ENCODE data around the gene BIRC6. TPM values are rescaled to one million over a fixed set of nuclear protein-coding genes. Genes with fewer than 3 reads are reported as not detected.

The BIRC6 gene
- polyA plus RNA-seq, 3 donors, result 11.5 to 32.6 (median 12.9) TPM

- intact Hi-C loops (cut with micrococcal nuclease), result no loop called here
- Histone ChIP-seq H3K9me3 (replicated peaks in 1 of 2; ENCODE audit: control insufficient read depth in 1 of 2, insufficient read depth in 1 of 2, low read length in 2 of 2) (no peaks in the 10 kb centered on the region), H3K4me2 (replicated peaks; ENCODE audit: extremely low read depth, low read length, poor library complexity, severe bottlenecking) (no peak overlapping the region), H4K20me1 (ENCODE audit: insufficient read depth, low read length) (peaks cover 4% of the 10 kb centered on the region), H3K79me2 (ENCODE audit: insufficient read depth, low read length) (peaks cover 7% of the 10 kb centered on the region), H3K4me1 (ENCODE audit: control insufficient read depth in 1 of 2, insufficient read depth in 2 of 2, low read length in 2 of 2) (peaks cover 7 to 8% of the 10 kb centered on the region in 2 donors), H2AFZ (ENCODE audit: insufficient read depth, low read depth, low read length, poor library complexity, severe bottlenecking) (no peak overlapping the region), H3K27ac (ENCODE audit: low read depth in 1 of 2, low read length in 2 of 2) (peak overlapping the region in 1 of 2 donors; percentile 51), H3K4me3 (replicated peaks in 1 of 3; ENCODE audit: low read depth in 2 of 3, low read length in 3 of 3) (no peak overlapping the region), H3K9ac (ENCODE audit: insufficient read depth, low read length, poor library complexity, severe bottlenecking) (no peak overlapping the region), H3K27me3 (ENCODE audit: control insufficient read depth in 2 of 2, insufficient read depth in 2 of 2, low read length in 2 of 2) (no peaks in the 10 kb centered on the region), H3K36me3 (replicated peaks in 1 of 2; ENCODE audit: control insufficient read depth in 1 of 2, insufficient read depth in 2 of 2, low read length in 2 of 2) (peaks cover 73 to 89% of the 10 kb centered on the region in 2 donors)
- Mint-ChIP-seq H3K27me3 (ENCODE audit: low read depth in 3 of 3) (peaks cover 0 to 2% (median 0%) of the 10 kb centered on the region in 3 donors), H3K4me1 (peaks cover 8% of the 10 kb centered on the region), H3K27ac (peak overlapping the region in 4 of 7 donors; percentile 20 to 48 (median 38)), H3K36me3 (peaks cover 61 to 90% of the 10 kb centered on the region in 2 donors), H3K9me3 (no peaks in the 10 kb centered on the region), H3K4me3 (no peak overlapping the region)
- peak in 1 of 3 donors; percentile 17 for DNase-seq
- no peak for TF ChIP-seq CTCF (IDR thresholded peaks at IDR 0.05)
- 100% methylated on average over 1 of the region's 1 CpG for WGBS (ENCODE audit: insufficient coverage)
Observed at GRCh38 chr2:32506446-32506845, 149.6 kb downstream of the BIRC6 start.

DNA sequence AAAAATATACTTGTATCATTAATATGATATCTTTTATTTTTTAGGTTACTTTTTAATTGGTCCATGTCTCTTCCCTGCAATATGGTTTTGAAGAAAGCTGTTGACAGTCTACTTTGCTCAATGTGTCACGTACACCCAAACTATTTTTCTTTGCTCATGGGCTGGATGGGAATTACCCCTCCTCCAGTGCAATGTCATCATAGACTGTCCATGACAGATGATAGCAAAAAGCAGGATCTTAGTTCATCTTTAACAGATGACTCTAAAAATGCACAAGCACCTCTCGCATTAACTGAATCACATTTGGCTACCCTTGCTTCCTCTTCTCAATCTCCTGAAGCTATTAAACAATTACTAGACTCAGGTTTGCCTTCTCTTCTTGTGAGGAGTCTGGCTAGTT lies 158.1 kb downstream of the BIRC6 start:
- Mint-ChIP-seq H3K27ac (no peak overlapping the region), H3K36me3 (peaks cover 70 to 88% of the 10 kb centered on the region in 2 donors), H3K9me3 (no peaks in the 10 kb centered on the region), H3K4me1 (no peaks in the 10 kb centered on the region), H3K4me3 (no peak overlapping the region), H3K27me3 (ENCODE audit: low read depth in 3 of 3) (no peaks in the 10 kb centered on the region)
- DNase-seq, result no peak
- Histone ChIP-seq H3K36me3 (replicated peaks in 1 of 2; ENCODE audit: control insufficient read depth in 1 of 2, insufficient read depth in 2 of 2, low read length in 2 of 2) (peaks cover 79 to 89% of the 10 kb centered on the region in 2 donors), H3K9me3 (replicated peaks in 1 of 2; ENCODE audit: control insufficient read depth in 1 of 2, insufficient read depth in 1 of 2, low read length in 2 of 2) (no peaks in the 10 kb centered on the region), H3K4me1 (ENCODE audit: control insufficient read depth in 1 of 2, insufficient read depth in 2 of 2, low read length in 2 of 2) (no peaks in the 10 kb centered on the region), H2AFZ (ENCODE audit: insufficient read depth, low read depth, low read length, poor library complexity, severe bottlenecking) (no peak overlapping the region), H3K27ac (ENCODE audit: low read depth in 1 of 2, low read length in 2 of 2) (peak overlapping the region in 1 of 2 donors; percentile 60), H3K9ac (ENCODE audit: insufficient read depth, low read length, poor library complexity, severe bottlenecking) (no peak overlapping the region), H3K27me3 (ENCODE audit: control insufficient read depth in 2 of 2, insufficient read depth in 2 of 2, low read length in 2 of 2) (no peaks in the 10 kb centered on the region), H3K79me2 (ENCODE audit: insufficient read depth, low read length) (no peaks in the 10 kb centered on the region), H3K4me2 (replicated peaks; ENCODE audit: extremely low read depth, low read length, poor library complexity, severe bottlenecking) (no peak overlapping the region), H3K4me3 (replicated peaks in 1 of 3; ENCODE audit: low read depth in 2 of 3, low read length in 3 of 3) (no peak overlapping the region), H4K20me1 (ENCODE audit: insufficient read depth, low read length) (peaks cover 4% of the 10 kb centered on the region)
- 88% methylated on average over 1 of the region's 2 CpGs for WGBS (ENCODE audit: insufficient coverage)
- no peak for TF ChIP-seq CTCF (IDR thresholded peaks at IDR 0.05)
- intact Hi-C loops (cut with micrococcal nuclease), result no loop called here
